Keratinocyte (primary cell): ENCODE data around the gene NUDT7. TPM values are rescaled to one million over a fixed set of nuclear protein-coding genes. Genes with fewer than 3 reads are reported as not detected.

ENCODE experiments used
- DNase-seq: peaks from one replicate; pipeline ENCODE4 v3.0.0-alpha.2; 2011; ENCODE audit warnings: low read depth, missing footprints, low spot score
- FAIRE-seq: peaks from 2 replicates; lab custom pipeline; 2011; peaks lifted over from hg19 to GRCh38; lab: Jason Lieb, UNC
- H2AFZ ChIP-seq: 2 replicates; pipeline ENCODE4 v1.6.0; 2012; ENCODE audit warnings: low read length, control low read depth, inconsistent platforms; ENCODE audit not compliant: control insufficient read depth
- H3K27ac ChIP-seq: 2 replicates; pipeline ENCODE4 v1.5.1; 2011; ENCODE audit warnings: low read length; ENCODE audit not compliant: control insufficient read depth, insufficient read depth
- H3K27me3 ChIP-seq: 3 replicates; pipeline ENCODE4 v1.6.0; 2011; ENCODE audit warnings: low read length; ENCODE audit not compliant: control insufficient read depth, insufficient read depth; ENCODE audit errors: extremely low read depth
- H3K36me3 ChIP-seq, 2 experiments: 2 replicates in 1 of 2; 3 replicates in 1 of 2; pipeline ENCODE4 v1.5.1; 2011; ENCODE audit warnings: low read length in 2 of 2, mild to moderate bottlenecking in 1 of 2; ENCODE audit not compliant: control insufficient read depth in 2 of 2, insufficient read depth in 2 of 2; ENCODE audit errors: extremely low read depth in 1 of 2
- H3K4me1 ChIP-seq: 3 replicates; pipeline ENCODE4 v1.5.1; 2011; ENCODE audit warnings: low read length; ENCODE audit not compliant: control insufficient read depth, insufficient read depth; ENCODE audit errors: extremely low read depth
- H3K4me2 ChIP-seq: 3 replicates; pipeline ENCODE4 v1.6.0; 2011; ENCODE audit warnings: low read depth, low read length; ENCODE audit not compliant: control insufficient read depth, insufficient read depth; ENCODE audit errors: extremely low read depth
- H3K4me3 ChIP-seq, 3 experiments: fragments of 200-600 bp in 1 of 3; sonication (generic) in 1 of 3; 2 replicates in 2 of 3; 3 replicates in 1 of 3; pipeline ENCODE4 v1.5.1; 2011 to 2016; ENCODE audit warnings: low read length in 3 of 3, mild to moderate bottlenecking in 3 of 3, control low read depth in 2 of 3, inconsistent platforms in 1 of 3, low read depth in 1 of 3, mixed read lengths in 1 of 3, mixed run types in 1 of 3, moderate library complexity in 1 of 3; ENCODE audit not compliant: control insufficient read depth in 2 of 3, insufficient read depth in 2 of 3; ENCODE audit errors: extremely low read depth in 1 of 3
- H3K79me2 ChIP-seq: 2 replicates; pipeline ENCODE4 v1.6.0; 2012; ENCODE audit warnings: low read length; ENCODE audit not compliant: control insufficient read depth, insufficient read depth
- H3K9ac ChIP-seq: 3 replicates; pipeline ENCODE4 v1.6.0; 2011; ENCODE audit warnings: low read length; ENCODE audit not compliant: control insufficient read depth, insufficient read depth; ENCODE audit errors: extremely low read depth
- H3K9me1 ChIP-seq: 3 replicates; pipeline ENCODE4 v1.6.0; 2011; ENCODE audit warnings: low read length; ENCODE audit not compliant: control insufficient read depth, insufficient read depth; ENCODE audit errors: extremely low read depth
- H3K9me3 ChIP-seq: 2 replicates; pipeline ENCODE4 v1.5.1; 2012; ENCODE audit warnings: low read depth, low read length; ENCODE audit not compliant: control insufficient read depth
- H4K20me1 ChIP-seq: 3 replicates; pipeline ENCODE4 v1.6.0; 2011; ENCODE audit warnings: low read length; ENCODE audit not compliant: control insufficient read depth, insufficient read depth; ENCODE audit errors: extremely low read depth
- CTCF ChIP-seq, 3 experiments: IDR thresholded peaks in 1 of 3; conservative IDR thresholded peaks in 1 of 3; optimal IDR thresholded peaks in 1 of 3; 2 replicates in 2 of 3; 3 replicates in 1 of 3; pipeline versions ENCODE3 to v1.5.1; 2011; ENCODE audit warnings: low read length in 3 of 3, mild to moderate bottlenecking in 3 of 3, moderate library complexity in 2 of 3, control low read depth in 1 of 3, inconsistent platforms in 1 of 3; ENCODE audit not compliant: insufficient read depth in 2 of 3; ENCODE audit errors: extremely low read depth in 1 of 3
- EZH2 ChIP-seq: IDR thresholded peaks from one replicate; pipeline ENCODE4 v1.6.1; 2012; ENCODE audit warnings: inconsistent platforms, mild to moderate bottlenecking, low read length, moderate library complexity
- dilution Hi-C: fragments of 300-500 bp; cut with MboI; formaldehyde crosslinking; loops from one replicate; pipeline ENCODE4 v1.7.0; 2020; ENCODE audit warnings: low sequenced_read_pairs; ENCODE audit not compliant: extremely low pct_ligation_motif_present
- polyA plus RNA-seq, 5 experiments: library from polyadenylated mRNA; depleted of rRNA in 3 of 5; stranded (reverse) in 3 of 5; stranded (forward) in 1 of 5; unstranded in 1 of 5; fragments of >200 nt; gene quantifications; 1 replicate in 1 of 5; 2 replicates in 3 of 5; 3 replicates in 1 of 5; pipeline versions ENCODE4 v1.2.1 to v1.2.3, GENCODE V29; 2011 to 2012; ENCODE audit warnings: missing spikeins in 2 of 5, low read depth in 1 of 5, low replicate concordance in 1 of 5

Gene NUDT7
- polyA plus RNA-seq, 1 donor (not counting 4 experiments of a cell fraction or from before 2014, with no cell fraction given) = 14.6 TPM

- Histone ChIP-seq H3K4me3 (no peak overlapping the region), H3K36me3 (no peaks in the 10 kb centered on the region), H3K9me3 (no peaks in the 10 kb centered on the region), H3K79me2 (no peaks in the 10 kb centered on the region), H2AFZ (no peak overlapping the region), H3K9me1 (no peaks in the 10 kb centered on the region), H3K9ac (no peak overlapping the region), H4K20me1 (no peaks in the 10 kb centered on the region), H3K4me1 (no peaks in the 10 kb centered on the region), H3K27me3 (no peaks in the 10 kb centered on the region), H3K4me2 (no peak overlapping the region), H3K27ac (no peak overlapping the region)
- peak; percentile 90 for FAIRE-seq
- TF ChIP-seq EZH2 (no peak), CTCF (optimal IDR thresholded peaks at IDR 0.05 in 1 of 3, IDR thresholded peaks at IDR 0.05 in 1 of 3, conservative IDR thresholded peaks at IDR 0.05 in 1 of 3; ENCODE audit: extremely low read depth in 1 of 3, insufficient read depth in 2 of 3, low read length in 3 of 3) (peak; percentile 73 to 95 (median 91))
- dilution Hi-C loops = no loop called here
- peak; percentile 21 for DNase-seq
Observed at GRCh38 chr16:77675464-77676324, 46.6 kb upstream of the NUDT7 start.

- Histone ChIP-seq H4K20me1 (no peaks in the 10 kb centered on the region), H3K27me3 (no peaks in the 10 kb centered on the region), H3K4me3 (no peak overlapping the region), H3K4me2 (no peak overlapping the region), H3K9ac (no peak overlapping the region), H3K79me2 (no peaks in the 10 kb centered on the region), H3K9me3 (no peaks in the 10 kb centered on the region), H3K27ac (no peak overlapping the region), H3K9me1 (no peaks in the 10 kb centered on the region), H2AFZ (no peak overlapping the region), H3K4me1 (no peaks in the 10 kb centered on the region), H3K36me3 (no peaks in the 10 kb centered on the region)
- dilution Hi-C loops = no loop called here
- DNase-seq = no peak
- FAIRE-seq = no peak
- TF ChIP-seq CTCF (optimal IDR thresholded peaks at IDR 0.05 in 1 of 3, IDR thresholded peaks at IDR 0.05 in 1 of 3, conservative IDR thresholded peaks at IDR 0.05 in 1 of 3; ENCODE audit: extremely low read depth in 1 of 3, insufficient read depth in 2 of 3, low read length in 3 of 3) (no peak), EZH2 (no peak)
Observed at GRCh38 chr16:77677129-77677528, 45.2 kb upstream of the NUDT7 start.
